Mucosa of gallbladder (tissue), 1 donor: ENCODE measurements around the gene ZNF467. TPM values are rescaled to one million over a fixed set of nuclear protein-coding genes. Genes with fewer than 3 reads are reported as not detected.

ENCODE experiments used
- DNase-seq: peaks from one replicate; pipeline ENCODE4 v3.0.0-alpha.2; 2020; ENCODE audit warnings: low spot score
- total RNA-seq: library from RNA; stranded (reverse); gene quantifications from one replicate; pipeline ENCODE4 v1.2.1, GENCODE V29; 2021
- donor health status: DM: no; HTN: no; CAD: no.

The ZNF467 gene
- total RNA-seq, 1 donor from 2014 or later: 31.1 TPM

DNA sequence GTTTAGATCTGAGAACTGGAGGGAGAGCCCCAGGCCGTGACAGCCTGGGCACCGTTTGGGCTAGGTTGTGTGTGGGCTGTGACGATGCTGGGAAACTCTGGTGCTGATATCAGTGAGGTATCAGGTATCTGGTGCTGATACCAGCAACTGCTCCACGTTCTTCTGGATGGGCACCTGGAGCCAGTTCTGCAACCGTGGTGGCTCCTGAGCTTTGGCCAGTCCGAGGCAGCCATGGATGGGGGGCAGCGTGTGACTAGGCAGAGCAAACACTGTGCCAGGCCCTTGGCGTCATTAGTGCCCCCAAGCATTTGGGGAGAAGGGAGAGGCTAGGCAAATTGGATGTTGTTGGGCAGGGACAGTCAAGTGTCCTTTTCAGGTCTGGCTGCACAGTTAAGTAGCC, 57.9 kb downstream of the ZNF467 start:
- no peak for DNase-seq

DNA sequence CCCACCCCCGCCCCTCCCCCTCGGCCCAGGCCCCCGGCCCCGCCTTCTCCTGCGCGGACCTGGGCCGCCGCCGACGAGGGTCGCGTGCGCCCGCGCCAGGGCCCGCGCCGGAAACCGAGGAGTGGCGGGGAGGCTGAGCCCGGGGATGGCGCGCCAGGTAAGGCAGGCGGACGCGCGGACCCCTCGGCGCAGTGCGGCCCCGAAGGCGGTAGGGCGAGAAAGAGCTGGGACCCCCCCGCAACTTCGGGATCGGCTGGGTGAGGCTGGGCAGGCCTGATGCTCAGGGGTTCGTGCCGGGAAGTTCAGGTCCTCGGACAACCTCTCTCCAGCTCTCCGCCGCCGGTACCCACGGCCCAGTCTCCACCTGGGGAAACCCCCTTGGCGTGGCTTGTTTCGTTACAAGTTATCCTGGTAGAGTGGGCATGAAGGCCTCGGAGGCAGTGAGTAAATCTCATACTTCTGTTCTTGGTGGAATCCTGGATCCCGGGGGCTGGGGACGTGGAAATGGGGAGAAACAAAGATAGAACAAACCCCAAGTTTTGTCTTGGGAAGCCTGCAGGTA, 58.4 kb downstream of the ZNF467 start:
- DNase-seq: no peak

Other genes with a start within 250 kb of the ZNF467 start
- 31.3 TPM for gene ZNF862, start 64.8 kb upstream of the ZNF467 start, total RNA-seq
- gene ATP6V0E2, start 100.4 kb upstream of the ZNF467 start, total RNA-seq: 47.0 TPM